ENCODE data around the gene ZFAND3.

The ZFAND3 gene

GRCh38 chr6:38193051-38193450, 373.5 kb downstream of the ZFAND3 start:
- no peak for DNase-seq

- no peak for DNase-seq
Observed at GRCh38 chr6:38193481-38194281, 374.2 kb downstream of the ZFAND3 start.

- DNase-seq = no peak
Observed at GRCh38 chr6:38194282-38194572, 374.7 kb downstream of the ZFAND3 start.

- no peak for DNase-seq
Observed at GRCh38 chr6:38194589-38194988, 375.1 kb downstream of the ZFAND3 start.

GRCh38 chr6:38195113-38195635, 375.6 kb downstream of the ZFAND3 start:
- no peak for DNase-seq

- no peak for DNase-seq
Observed at GRCh38 chr6:38198219-38198618, 378.7 kb downstream of the ZFAND3 start.
